Measurements from ENCODE around the gene NT5DC1. TPM values are rescaled to one million over a fixed set of nuclear protein-coding genes. Genes with fewer than 3 reads are reported as not detected.

The NT5DC1 gene
- total and polyA plus RNA-seq, 2 experiments from 2014 or later: 27.0 to 29.8 TPM

DNA sequence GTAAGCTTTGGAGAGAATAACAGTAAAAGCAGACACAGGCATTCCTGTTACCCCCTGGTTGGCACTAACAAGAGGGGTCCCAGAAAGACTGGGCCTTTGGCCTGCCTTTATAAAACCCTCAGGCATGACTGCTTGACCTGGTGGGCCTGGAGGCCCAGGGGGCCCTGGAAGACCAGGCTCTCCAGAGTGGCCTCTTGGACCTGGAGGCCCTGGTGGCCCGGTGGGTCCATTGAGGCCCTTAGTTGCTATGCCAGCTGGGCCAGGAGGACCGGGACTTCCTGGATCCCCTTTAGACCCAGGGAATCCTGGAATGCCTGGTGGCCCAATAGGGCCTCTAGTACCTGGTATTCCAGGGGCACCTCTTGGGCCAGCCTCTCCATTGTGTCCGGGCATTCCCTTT, 19.8 kb downstream of the NT5DC1 start (continued):
- TF ChIP-seq, protein P1, sequence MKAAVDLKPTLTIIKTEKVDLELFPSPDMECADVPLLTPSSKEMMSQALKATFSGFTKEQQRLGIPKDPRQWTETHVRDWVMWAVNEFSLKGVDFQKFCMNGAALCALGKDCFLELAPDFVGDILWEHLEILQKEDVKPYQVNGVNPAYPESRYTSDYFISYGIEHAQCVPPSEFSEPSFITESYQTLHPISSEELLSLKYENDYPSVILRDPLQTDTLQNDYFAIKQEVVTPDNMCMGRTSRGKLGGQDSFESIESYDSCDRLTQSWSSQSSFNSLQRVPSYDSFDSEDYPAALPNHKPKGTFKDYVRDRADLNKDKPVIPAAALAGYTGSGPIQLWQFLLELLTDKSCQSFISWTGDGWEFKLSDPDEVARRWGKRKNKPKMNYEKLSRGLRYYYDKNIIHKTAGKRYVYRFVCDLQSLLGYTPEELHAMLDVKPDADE (IDR thresholded peaks at IDR 0.05): no peak
- no peak for TF ChIP-seq NANOG (IDR thresholded peaks at IDR 0.05; ENCODE audit: borderline replicate concordance)

DNA sequence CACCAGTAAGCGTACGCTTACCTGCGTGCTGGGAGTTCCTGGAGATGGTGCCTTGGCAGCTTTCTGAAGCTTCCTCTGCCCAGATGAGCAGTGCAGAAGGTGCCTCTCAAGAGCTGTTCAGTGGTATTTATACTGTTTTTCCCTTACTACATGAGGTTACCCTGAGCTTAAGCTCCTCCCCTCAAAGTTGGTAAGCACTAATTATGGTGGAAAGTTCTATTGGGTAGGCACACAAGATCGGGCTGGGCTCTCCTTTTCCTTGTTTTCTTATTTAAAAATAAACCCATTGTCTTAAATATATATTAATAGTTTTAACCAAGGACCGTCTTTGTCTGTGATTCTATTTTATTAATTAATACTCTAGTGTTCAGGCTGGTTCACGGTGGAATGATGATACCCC, 25.4 kb downstream of the NT5DC1 start, which contains the start of gene COL10A1:
COL10A1 (minus strand) TSS at position 101 of the 400 bp plus-strand sequence. CDS start 640 bp downstream, outside the sequence.
- Histone ChIP-seq H3K4me1 (ENCODE audit: insufficient read depth) (no peaks in the 10 kb centered on the region), H3K36me3 (ENCODE audit: insufficient read depth) (no peaks in the 10 kb centered on the region), H3F3A (replicated peaks; ENCODE audit: low read depth) (no peaks in the 10 kb centered on the region), H3K27ac (ENCODE audit: low read depth) (no peak within 1 kb of the TSS), H3K79me2 (replicated peaks; ENCODE audit: insufficient read depth) (no peaks in the 10 kb centered on the region), H3K4me2 (no peak within 1 kb of the TSS), H3K27me3 (ENCODE audit: insufficient read depth) (no peaks in the 10 kb centered on the region), H3K9me2 (ENCODE audit: insufficient read depth) (no peaks in the 10 kb centered on the region), H4K20me1 (replicated peaks; ENCODE audit: insufficient read depth) (no peaks in the 10 kb centered on the region), H2AFZ (no peak within 1 kb of the TSS), H3K4me3 (no peak within 1 kb of the TSS)
- TF ChIP-seq ZNF331 (CRISPR knock-in tag; IDR thresholded peaks at IDR 0.05; ENCODE audit: low read depth) (no peak), JUNB (IDR thresholded peaks at IDR 0.05; ENCODE audit: unreplicated experiment) (no peak), ZNF462 (CRISPR knock-in tag; IDR thresholded peaks at IDR 0.05) (no peak), ZNF114 (CRISPR knock-in tag; IDR thresholded peaks at IDR 0.05) (no peak), STAT1 (IDR thresholded peaks at IDR 0.05; ENCODE audit: unreplicated experiment) (no peak), CREB1 (CRISPR knock-in tag; IDR thresholded peaks at IDR 0.05; ENCODE audit: low read depth) (no peak), NANOG (IDR thresholded peaks at IDR 0.05; ENCODE audit: borderline replicate concordance) (no peak), CTCF (conservative IDR thresholded peaks at IDR 0.05; ENCODE audit: low read depth in 2 of 2) (no peak)
- TF ChIP-seq, protein P2, sequence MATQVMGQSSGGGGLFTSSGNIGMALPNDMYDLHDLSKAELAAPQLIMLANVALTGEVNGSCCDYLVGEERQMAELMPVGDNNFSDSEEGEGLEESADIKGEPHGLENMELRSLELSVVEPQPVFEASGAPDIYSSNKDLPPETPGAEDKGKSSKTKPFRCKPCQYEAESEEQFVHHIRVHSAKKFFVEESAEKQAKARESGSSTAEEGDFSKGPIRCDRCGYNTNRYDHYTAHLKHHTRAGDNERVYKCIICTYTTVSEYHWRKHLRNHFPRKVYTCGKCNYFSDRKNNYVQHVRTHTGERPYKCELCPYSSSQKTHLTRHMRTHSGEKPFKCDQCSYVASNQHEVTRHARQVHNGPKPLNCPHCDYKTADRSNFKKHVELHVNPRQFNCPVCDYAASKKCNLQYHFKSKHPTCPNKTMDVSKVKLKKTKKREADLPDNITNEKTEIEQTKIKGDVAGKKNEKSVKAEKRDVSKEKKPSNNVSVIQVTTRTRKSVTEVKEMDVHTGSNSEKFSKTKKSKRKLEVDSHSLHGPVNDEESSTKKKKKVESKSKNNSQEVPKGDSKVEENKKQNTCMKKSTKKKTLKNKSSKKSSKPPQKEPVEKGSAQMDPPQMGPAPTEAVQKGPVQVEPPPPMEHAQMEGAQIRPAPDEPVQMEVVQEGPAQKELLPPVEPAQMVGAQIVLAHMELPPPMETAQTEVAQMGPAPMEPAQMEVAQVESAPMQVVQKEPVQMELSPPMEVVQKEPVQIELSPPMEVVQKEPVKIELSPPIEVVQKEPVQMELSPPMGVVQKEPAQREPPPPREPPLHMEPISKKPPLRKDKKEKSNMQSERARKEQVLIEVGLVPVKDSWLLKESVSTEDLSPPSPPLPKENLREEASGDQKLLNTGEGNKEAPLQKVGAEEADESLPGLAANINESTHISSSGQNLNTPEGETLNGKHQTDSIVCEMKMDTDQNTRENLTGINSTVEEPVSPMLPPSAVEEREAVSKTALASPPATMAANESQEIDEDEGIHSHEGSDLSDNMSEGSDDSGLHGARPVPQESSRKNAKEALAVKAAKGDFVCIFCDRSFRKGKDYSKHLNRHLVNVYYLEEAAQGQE (IDR thresholded peaks at IDR 0.05; ENCODE audit: unreplicated experiment): no peak
- TF ChIP-seq, protein P1 (IDR thresholded peaks at IDR 0.05): no peak
- ATAC-seq: no peak
- Mint-ChIP-seq H3K36me3 (ENCODE audit: low read depth) (peaks cover 4% of the 10 kb centered on the region; the same call in 1 of the 3 replicates), H3K27me3 (ENCODE audit: insufficient read depth, low read depth, poor library complexity) (no peaks in the 10 kb centered on the region), H3K4me1 (no peaks in the 10 kb centered on the region), H3K4me3 (no peak within 1 kb of the TSS), H3K9me3 (no peaks in the 10 kb centered on the region), H3K27ac (no peak within 1 kb of the TSS)
- no peak for DNase-seq (ENCODE audit: low spot score)

Measured in GM23338 (cell line).